ENCODE data around the gene FNDC3B. TPM values are rescaled to one million over a fixed set of nuclear protein-coding genes. Genes with fewer than 3 reads are reported as not detected.

FNDC3B gene
- polyA plus RNA-seq, 2 of the 4 experiments (the other 2 are of a cell fraction), result 29.5 to 33.6 TPM

- 93% methylated on average over 4 of the region's 4 CpGs for WGBS (ENCODE audit: missing lambda C conversion rate)
- H3K9me3 ChIP-seq, result no peaks in the 10 kb centered on the region
- FAIRE-seq (no peak), DNase-seq (ENCODE audit: low read depth in 1 of 2, low spot score in 1 of 2) (no peak), ATAC-seq (no peak)
- H3K4me3 ChIP-seq, result no peak overlapping the region
- POLR2A ChIA-PET, result no interaction called here
- H3K27ac ChIP-seq, result no peak overlapping the region
- TF ChIP-seq ZSCAN20 (CRISPR knock-in tag; IDR thresholded peaks at IDR 0.05) (no peak), NPAS2 (CRISPR knock-in tag; IDR thresholded peaks at IDR 0.05; ENCODE audit: borderline replicate concordance) (no peak), TP53 (CRISPR knock-in tag; IDR thresholded peaks at IDR 0.05) (no peak), FOSL2 (IDR thresholded peaks at IDR 0.05) (no peak), FOSL2 (CRISPR knock-in tag; IDR thresholded peaks at IDR 0.05) (no peak), NFE2L2 (conservative IDR thresholded peaks at IDR 0.05; ENCODE audit: low read length) (no peak), HMGXB4 (CRISPR knock-in tag; IDR thresholded peaks at IDR 0.05; ENCODE audit: borderline replicate concordance) (no peak), HOXB13 (CRISPR knock-in tag; IDR thresholded peaks at IDR 0.05; ENCODE audit: low read depth) (no peak), BHLHE40 (IDR thresholded peaks at IDR 0.05; ENCODE audit: low read depth, low read length) (no peak), NR3C1 (IDR thresholded peaks at IDR 0.05) (no peak), PBX3 (IDR thresholded peaks at IDR 0.05) (no peak), FOXS1 (CRISPR knock-in tag; IDR thresholded peaks at IDR 0.05) (no peak), HDAC2 (IDR thresholded peaks at IDR 0.05) (no peak), POLR2AphosphoS2 (conservative IDR thresholded peaks at IDR 0.05; ENCODE audit: low read length) (no peak)
- TF ChIP-seq, protein P1, sequence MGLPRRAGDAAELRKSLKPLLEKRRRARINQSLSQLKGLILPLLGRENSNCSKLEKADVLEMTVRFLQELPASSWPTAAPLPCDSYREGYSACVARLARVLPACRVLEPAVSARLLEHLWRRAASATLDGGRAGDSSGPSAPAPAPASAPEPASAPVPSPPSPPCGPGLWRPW (IDR thresholded peaks at IDR 0.05), result no peak
- TF ChIP-seq, protein P2, sequence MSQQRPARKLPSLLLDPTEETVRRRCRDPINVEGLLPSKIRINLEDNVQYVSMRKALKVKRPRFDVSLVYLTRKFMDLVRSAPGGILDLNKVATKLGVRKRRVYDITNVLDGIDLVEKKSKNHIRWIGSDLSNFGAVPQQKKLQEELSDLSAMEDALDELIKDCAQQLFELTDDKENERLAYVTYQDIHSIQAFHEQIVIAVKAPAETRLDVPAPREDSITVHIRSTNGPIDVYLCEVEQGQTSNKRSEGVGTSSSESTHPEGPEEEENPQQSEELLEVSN (IDR thresholded peaks at IDR 0.05; ENCODE audit: borderline replicate concordance, low read depth), result no peak
- TF ChIP-seq, protein P3, sequence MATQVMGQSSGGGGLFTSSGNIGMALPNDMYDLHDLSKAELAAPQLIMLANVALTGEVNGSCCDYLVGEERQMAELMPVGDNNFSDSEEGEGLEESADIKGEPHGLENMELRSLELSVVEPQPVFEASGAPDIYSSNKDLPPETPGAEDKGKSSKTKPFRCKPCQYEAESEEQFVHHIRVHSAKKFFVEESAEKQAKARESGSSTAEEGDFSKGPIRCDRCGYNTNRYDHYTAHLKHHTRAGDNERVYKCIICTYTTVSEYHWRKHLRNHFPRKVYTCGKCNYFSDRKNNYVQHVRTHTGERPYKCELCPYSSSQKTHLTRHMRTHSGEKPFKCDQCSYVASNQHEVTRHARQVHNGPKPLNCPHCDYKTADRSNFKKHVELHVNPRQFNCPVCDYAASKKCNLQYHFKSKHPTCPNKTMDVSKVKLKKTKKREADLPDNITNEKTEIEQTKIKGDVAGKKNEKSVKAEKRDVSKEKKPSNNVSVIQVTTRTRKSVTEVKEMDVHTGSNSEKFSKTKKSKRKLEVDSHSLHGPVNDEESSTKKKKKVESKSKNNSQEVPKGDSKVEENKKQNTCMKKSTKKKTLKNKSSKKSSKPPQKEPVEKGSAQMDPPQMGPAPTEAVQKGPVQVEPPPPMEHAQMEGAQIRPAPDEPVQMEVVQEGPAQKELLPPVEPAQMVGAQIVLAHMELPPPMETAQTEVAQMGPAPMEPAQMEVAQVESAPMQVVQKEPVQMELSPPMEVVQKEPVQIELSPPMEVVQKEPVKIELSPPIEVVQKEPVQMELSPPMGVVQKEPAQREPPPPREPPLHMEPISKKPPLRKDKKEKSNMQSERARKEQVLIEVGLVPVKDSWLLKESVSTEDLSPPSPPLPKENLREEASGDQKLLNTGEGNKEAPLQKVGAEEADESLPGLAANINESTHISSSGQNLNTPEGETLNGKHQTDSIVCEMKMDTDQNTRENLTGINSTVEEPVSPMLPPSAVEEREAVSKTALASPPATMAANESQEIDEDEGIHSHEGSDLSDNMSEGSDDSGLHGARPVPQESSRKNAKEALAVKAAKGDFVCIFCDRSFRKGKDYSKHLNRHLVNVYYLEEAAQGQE (IDR thresholded peaks at IDR 0.05), result no peak
- TF ChIP-seq, protein P4, sequence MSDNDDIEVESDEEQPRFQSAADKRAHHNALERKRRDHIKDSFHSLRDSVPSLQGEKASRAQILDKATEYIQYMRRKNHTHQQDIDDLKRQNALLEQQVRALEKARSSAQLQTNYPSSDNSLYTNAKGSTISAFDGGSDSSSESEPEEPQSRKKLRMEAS (IDR thresholded peaks at IDR 0.05), result no peak
- CTCF ChIA-PET, result interaction anchor here (1.4 kb wide), 1 partner anchor 7 kb away, joined by 5 read pairs; no protein-coding TSS in a partner anchor
- H3K4me2 ChIP-seq, result no peak overlapping the region
- H3K4me1 ChIP-seq, result peaks cover 19% of the 10 kb centered on the region
These were observed 288.9 kb downstream of the FNDC3B start for GRCh38 chr3:172328282-172328681.

DNA sequence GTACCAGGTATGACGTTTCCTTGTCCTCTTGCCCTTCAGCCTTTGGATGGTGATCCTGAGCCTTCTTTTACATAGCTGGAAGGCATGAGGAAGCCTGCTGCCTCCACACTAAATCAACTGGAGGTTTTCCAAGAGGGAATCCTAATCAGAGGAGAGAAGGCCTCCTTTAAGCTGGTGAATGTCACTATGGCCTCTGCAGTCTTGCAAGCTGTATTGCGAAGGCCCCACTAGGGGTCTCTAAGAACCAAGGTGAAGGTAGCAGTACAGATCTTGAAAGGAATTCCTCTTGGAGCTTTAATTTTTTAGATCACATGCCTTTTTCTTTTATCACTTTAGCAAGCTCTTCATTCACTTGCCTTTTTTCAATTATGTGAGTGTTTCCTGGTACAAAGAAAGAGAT is 289.7 kb downstream of the FNDC3B start:
- Histone ChIP-seq H3K4me1 (peaks cover 11% of the 10 kb centered on the region), H3K27ac (no peak overlapping the region), H3K9me3 (no peaks in the 10 kb centered on the region), H3K4me3 (no peak overlapping the region), H3K4me2 (no peak overlapping the region)
- CTCF ChIA-PET, result interaction anchor here (0.8 to 1.4 kb wide), 5 partner anchors 8 to 150 kb away, joined by 3 to 5 read pairs (median 3); no protein-coding TSS in a partner anchor
- no peak for ATAC-seq
- TF ChIP-seq CBX2 (IDR thresholded peaks at IDR 0.05; ENCODE audit: borderline replicate concordance, low read depth) (no peak), FOSL2 (IDR thresholded peaks at IDR 0.05) (no peak), FOSL2 (CRISPR knock-in tag; IDR thresholded peaks at IDR 0.05) (no peak), TFCP2L1 (CRISPR knock-in tag; IDR thresholded peaks at IDR 0.05) (no peak), HOXA7 (CRISPR knock-in tag; IDR thresholded peaks at IDR 0.05) (no peak)
- TF ChIP-seq, protein P5, sequence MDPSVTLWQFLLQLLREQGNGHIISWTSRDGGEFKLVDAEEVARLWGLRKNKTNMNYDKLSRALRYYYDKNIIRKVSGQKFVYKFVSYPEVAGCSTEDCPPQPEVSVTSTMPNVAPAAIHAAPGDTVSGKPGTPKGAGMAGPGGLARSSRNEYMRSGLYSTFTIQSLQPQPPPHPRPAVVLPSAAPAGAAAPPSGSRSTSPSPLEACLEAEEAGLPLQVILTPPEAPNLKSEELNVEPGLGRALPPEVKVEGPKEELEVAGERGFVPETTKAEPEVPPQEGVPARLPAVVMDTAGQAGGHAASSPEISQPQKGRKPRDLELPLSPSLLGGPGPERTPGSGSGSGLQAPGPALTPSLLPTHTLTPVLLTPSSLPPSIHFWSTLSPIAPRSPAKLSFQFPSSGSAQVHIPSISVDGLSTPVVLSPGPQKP (IDR thresholded peaks at IDR 0.05; ENCODE audit: low read depth, low read length), result no peak
- WGBS (ENCODE audit: missing lambda C conversion rate), result 92% methylated on average over 2 of the region's 2 CpGs
- FAIRE-seq, result no peak
- no peak for DNase-seq (ENCODE audit: low read depth in 1 of 2, low spot score in 1 of 2)
- POLR2A ChIA-PET, result no interaction called here

All from A549 (cell line).